Hepatocyte (in vitro differentiated cells): Measurements from ENCODE around the gene AKT1.

Experiments used
- CTCF ChIP-seq: fragments of 200-600 bp; sonication (generic); IDR thresholded peaks from 2 replicates; pipeline ENCODE4 v1.5.1; 2016; ENCODE audit warnings: antibody characterized with exemption, mild to moderate bottlenecking; ENCODE audit not compliant: poor library complexity
- EZH2 ChIP-seq: fragments of 200-600 bp; sonication (generic); IDR thresholded peaks from 2 replicates; pipeline ENCODE4 v1.6.1; 2016; ENCODE audit warnings: antibody characterized with exemption, mild to moderate bottlenecking, borderline replicate concordance
- EZH2phosphoT487 ChIP-seq: fragments of 200-600 bp; sonication (generic); IDR thresholded peaks from one replicate; pipeline ENCODE4 v1.6.1; 2018; ENCODE audit warnings: antibody characterized with exemption, mild to moderate bottlenecking, low read depth, moderate library complexity; ENCODE audit not compliant: unreplicated experiment, severe bottlenecking

- no peak for TF ChIP-seq CTCF
- TF ChIP-seq EZH2 = no peak
- TF ChIP-seq EZH2phosphoT487 = no peak
These were observed 936 bp downstream of the AKT1 start for GRCh38 chr14:104794631-104794992.
